Mucosa of rectum (tissue), 2 donors: ENCODE results near the gene TRIM66.

ENCODE experiments used
- H3K27ac ChIP-seq, 2 donors: one replicate each; pipeline ENCODE4 v1.7.0; 2013; ENCODE audit warnings: inconsistent platforms in 2 of 2, low read depth in 2 of 2, low read length in 2 of 2
- H3K27me3 ChIP-seq, 2 donors: one replicate each; pipeline ENCODE4 v1.7.0; 2013; ENCODE audit warnings: low read length in 2 of 2; ENCODE audit not compliant: control insufficient read depth in 2 of 2, insufficient read depth in 2 of 2
- H3K36me3 ChIP-seq, 2 donors: one replicate each; pipeline ENCODE4 v1.7.0; 2013; ENCODE audit warnings: low read length in 2 of 2; ENCODE audit not compliant: control insufficient read depth in 2 of 2, insufficient read depth in 2 of 2
- H3K4me1 ChIP-seq, 2 donors: one replicate each; pipeline ENCODE4 v1.7.0; 2013; ENCODE audit warnings: low read length in 2 of 2, mild to moderate bottlenecking in 1 of 2; ENCODE audit not compliant: control insufficient read depth in 2 of 2, insufficient read depth in 2 of 2
- H3K4me3 ChIP-seq, 2 donors: one replicate each; pipeline ENCODE4 v1.7.0; 2013; ENCODE audit warnings: low read length in 2 of 2
- H3K9ac ChIP-seq, 2 donors: one replicate each; pipeline ENCODE4 v1.7.0; 2013; ENCODE audit warnings: low read length in 2 of 2, low read depth in 1 of 2, mild to moderate bottlenecking in 1 of 2
- H3K9me3 ChIP-seq, 2 donors: one replicate each; pipeline ENCODE4 v1.7.0; 2013; ENCODE audit warnings: low read length in 2 of 2; ENCODE audit not compliant: control insufficient read depth in 2 of 2
- donor health status: healthy.
- donor health status: Normal muscosa, but diverticular disease.

Gene TRIM66

GRCh38 chr11:8723711-8724110 lies 41.2 kb upstream of the TRIM66 start:
- Histone ChIP-seq H3K4me1 (peaks cover 41 to 56% of the 10 kb centered on the region in 2 donors), H3K27ac (no peak overlapping the region)

GRCh38 chr11:8722809-8723208 lies 40.3 kb upstream of the TRIM66 start:
- Histone ChIP-seq H3K4me3 (no peak overlapping the region), H3K9ac (no peak overlapping the region), H3K27me3 (no peaks in the 10 kb centered on the region), H3K9me3 (no peaks in the 10 kb centered on the region), H3K36me3 (peaks cover 3 to 9% of the 10 kb centered on the region in 2 donors), H3K27ac (peak overlapping the region; percentile 86 to 88), H3K4me1 (peaks cover 42 to 62% of the 10 kb centered on the region in 2 donors)

More at GRCh38 chr11:8723711-8724110, 41.2 kb upstream of the TRIM66 start:
- H3K27me3 ChIP-seq = no peaks in the 10 kb centered on the region
- H3K36me3 ChIP-seq = peaks cover 3 to 9% of the 10 kb centered on the region in 2 donors
- H3K4me3 ChIP-seq = no peak overlapping the region
- no peaks in the 10 kb centered on the region for H3K9me3 ChIP-seq
- no peak overlapping the region for H3K9ac ChIP-seq

- Histone ChIP-seq H3K36me3 (peaks cover 9 to 16% of the 10 kb centered on the region in 2 donors), H3K27ac (peak overlapping the region; percentile 86 to 88), H3K4me3 (no peak overlapping the region), H3K9ac (peak overlapping the region in 1 of 2 donors; percentile 59), H3K27me3 (no peaks in the 10 kb centered on the region), H3K4me1 (peaks cover 41 to 55% of the 10 kb centered on the region in 2 donors), H3K9me3 (no peaks in the 10 kb centered on the region)
Observed at GRCh38 chr11:8721609-8722500, 39.4 kb upstream of the TRIM66 start.

GRCh38 chr11:8720868-8721608 lies 38.6 kb upstream of the TRIM66 start:
- Histone ChIP-seq H3K9ac (peak overlapping the region; percentile 38 to 59), H3K9me3 (no peaks in the 10 kb centered on the region), H3K27me3 (no peaks in the 10 kb centered on the region), H3K4me1 (peaks cover 39 to 50% of the 10 kb centered on the region in 2 donors), H3K36me3 (peaks cover 9 to 16% of the 10 kb centered on the region in 2 donors), H3K4me3 (no peak overlapping the region), H3K27ac (peak overlapping the region; percentile 86 to 88)

- H3K4me1 ChIP-seq = peaks cover 39 to 50% of the 10 kb centered on the region in 2 donors
- H3K9ac ChIP-seq = peak overlapping the region; percentile 38 to 59
- no peak overlapping the region for H3K4me3 ChIP-seq
Observed at GRCh38 chr11:8720352-8720751, 37.9 kb upstream of the TRIM66 start.

GRCh38 chr11:8719721-8720120 lies 37.3 kb upstream of the TRIM66 start:
- H3K4me3 ChIP-seq = no peak overlapping the region
- no peaks in the 10 kb centered on the region for H3K9me3 ChIP-seq
- H3K27ac ChIP-seq = peak overlapping the region; percentile 86 to 88
- H3K4me1 ChIP-seq = peaks cover 39 to 48% of the 10 kb centered on the region in 2 donors
- H3K9ac ChIP-seq = no peak overlapping the region
- peaks cover 12 to 18% of the 10 kb centered on the region in 2 donors for H3K36me3 ChIP-seq
- H3K27me3 ChIP-seq = no peaks in the 10 kb centered on the region

More at GRCh38 chr11:8720352-8720751, 37.9 kb upstream of the TRIM66 start:
- Histone ChIP-seq H3K27ac (peak overlapping the region; percentile 86 to 88), H3K36me3 (peaks cover 10 to 13% of the 10 kb centered on the region in 2 donors), H3K9me3 (no peaks in the 10 kb centered on the region), H3K27me3 (no peaks in the 10 kb centered on the region)

- Histone ChIP-seq H3K4me3 (no peak overlapping the region), H3K36me3 (peaks cover 14 to 21% of the 10 kb centered on the region in 2 donors), H3K4me1 (peaks cover 39 to 46% of the 10 kb centered on the region in 2 donors), H3K9ac (peak overlapping the region in 1 of 2 donors; percentile 40), H3K27ac (peak overlapping the region; percentile 86 to 88), H3K9me3 (no peaks in the 10 kb centered on the region), H3K27me3 (no peaks in the 10 kb centered on the region)
Observed at GRCh38 chr11:8719211-8719649, 36.8 kb upstream of the TRIM66 start.

- Histone ChIP-seq H3K9ac (peak overlapping the region in 1 of 2 donors; percentile 40), H3K27me3 (no peaks in the 10 kb centered on the region), H3K4me1 (peaks cover 39 to 44% of the 10 kb centered on the region in 2 donors), H3K27ac (peak overlapping the region; percentile 77 to 79), H3K9me3 (no peaks in the 10 kb centered on the region), H3K36me3 (peaks cover 21 to 27% of the 10 kb centered on the region in 2 donors), H3K4me3 (no peak overlapping the region)
Observed at GRCh38 chr11:8717876-8718753, 35.6 kb upstream of the TRIM66 start.

GRCh38 chr11:8717544-8717875 lies 35.0 kb upstream of the TRIM66 start:
- no peaks in the 10 kb centered on the region for H3K9me3 ChIP-seq
- H3K27me3 ChIP-seq = no peaks in the 10 kb centered on the region
- peaks cover 35 to 39% of the 10 kb centered on the region in 2 donors for H3K4me1 ChIP-seq
- peaks cover 25 to 27% of the 10 kb centered on the region in 2 donors for H3K36me3 ChIP-seq
- no peak overlapping the region for H3K4me3 ChIP-seq
- peak overlapping the region; percentile 63 to 75 for H3K27ac ChIP-seq
- no peak overlapping the region for H3K9ac ChIP-seq
